HG03520 (cell line): Measurements from ENCODE around the gene SLC6A3.

ENCODE experiments used
- ATAC-seq: cut with Tn5 transposase; IDR thresholded peaks from one replicate; pipeline ENCODE4 v1.9.1; 2021; ENCODE audit warnings: mild to moderate bottlenecking, moderate library complexity; ENCODE audit not compliant: unreplicated experiment

SLC6A3 gene

DNA sequence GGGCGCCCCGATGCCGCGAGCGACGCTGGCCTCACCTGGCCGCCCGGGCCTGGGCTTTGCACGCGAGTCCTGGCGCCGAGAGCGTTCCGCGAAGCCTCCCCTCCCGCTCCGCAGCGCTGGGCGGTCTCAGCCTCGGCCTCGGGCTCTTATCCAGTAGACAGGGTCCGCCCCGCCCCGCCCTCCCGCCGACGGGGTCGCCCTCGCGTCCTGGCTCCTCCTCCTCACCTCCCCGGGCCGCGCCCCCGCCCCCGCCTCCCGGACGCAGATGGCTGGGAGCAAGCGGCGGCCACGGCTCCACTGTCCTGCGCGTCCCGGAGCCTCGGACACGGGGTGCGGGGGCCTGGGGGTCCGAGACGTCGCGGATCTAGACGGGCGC, at the start of gene SLC6A3:
Gene SLC6A3, minus strand, starts transcription at position 128 of the 376 bp plus-strand sequence. CDS start 2,243 bp downstream, outside the sequence.
- no peak for ATAC-seq

DNA sequence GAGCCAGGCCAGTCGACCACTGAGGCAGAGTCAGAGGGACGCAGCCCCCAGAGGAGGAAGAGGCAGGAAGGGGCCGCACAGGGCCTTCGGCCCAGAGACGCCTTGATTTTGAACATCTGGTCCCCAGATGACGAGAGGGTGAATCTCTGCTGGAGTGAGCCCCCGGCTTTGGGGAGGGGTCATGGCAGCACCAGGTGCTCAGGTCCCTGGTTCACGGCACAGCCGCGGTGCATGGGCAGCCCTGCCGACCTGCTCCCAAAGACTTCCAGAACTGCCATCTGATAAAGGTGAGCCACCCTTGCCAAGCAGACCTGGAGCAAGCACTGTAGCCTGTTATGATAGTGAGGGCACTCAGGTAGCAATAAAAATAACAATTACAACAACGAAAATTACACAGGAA, 48.7 kb upstream of the SLC6A3 start:
- no peak for ATAC-seq

DNA sequence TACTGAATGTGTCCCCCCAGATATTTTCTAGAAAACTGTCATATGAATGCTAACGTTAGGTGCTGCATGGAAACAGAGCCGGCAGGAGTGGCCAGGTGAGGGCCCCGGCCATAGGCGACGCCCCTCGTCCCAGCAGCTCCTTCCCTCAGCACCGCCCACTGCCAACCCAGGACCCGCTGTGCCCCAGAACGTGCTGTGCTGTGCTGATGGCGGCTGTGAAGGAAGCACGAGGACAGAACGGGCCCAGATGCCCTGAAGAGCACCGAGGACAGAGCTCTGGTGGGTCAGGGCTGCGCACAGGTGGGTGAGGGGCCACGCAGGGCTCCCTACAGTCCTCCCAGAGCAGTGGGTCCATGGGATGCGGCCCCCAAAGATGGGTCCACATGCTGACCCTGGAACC, 48.2 kb upstream of the SLC6A3 start:
- no peak for ATAC-seq

DNA sequence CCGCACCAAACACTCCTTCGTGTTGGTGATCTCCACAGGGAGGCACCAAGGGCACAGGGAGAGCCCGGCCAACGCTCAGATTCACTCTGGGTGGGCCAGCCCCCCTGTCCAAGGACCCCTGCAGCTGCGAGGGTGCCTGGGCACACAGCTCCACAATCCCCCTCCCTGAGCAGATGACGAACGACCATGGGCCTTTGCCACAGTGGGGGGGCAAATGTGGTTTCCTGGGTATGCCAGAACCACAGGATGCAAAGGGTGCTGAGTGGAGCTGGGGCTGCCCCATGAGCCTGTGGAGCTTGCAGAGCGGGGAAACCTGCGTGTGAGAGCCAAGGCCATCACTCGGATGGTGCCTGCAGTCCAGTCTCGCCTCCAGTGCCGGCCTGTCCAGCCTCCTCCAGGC, 47.5 kb upstream of the SLC6A3 start:
- no peak for ATAC-seq

GRCh38 chr5:1490376-1490775, 45.1 kb upstream of the SLC6A3 start:
- no peak for ATAC-seq

DNA sequence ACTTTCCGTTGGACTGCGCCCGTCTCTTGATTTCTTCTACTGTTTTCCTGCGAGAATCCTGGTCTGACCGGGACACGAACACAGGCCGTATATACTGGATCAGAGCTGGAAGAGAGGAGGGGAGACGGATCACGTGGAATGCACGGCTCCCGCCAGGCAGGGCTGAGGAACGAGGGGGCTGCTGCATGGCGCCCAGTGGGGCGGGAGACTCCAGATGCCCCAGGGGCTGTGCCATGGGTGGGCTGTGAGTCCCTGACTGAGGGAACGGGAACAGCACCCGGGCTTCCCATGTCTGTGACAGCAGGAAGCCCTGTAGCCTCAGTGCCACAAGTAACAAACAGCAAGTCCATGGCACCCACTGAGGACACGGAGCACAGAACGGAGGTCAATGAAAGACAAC, 44.5 kb upstream of the SLC6A3 start:
- ATAC-seq = no peak

GRCh38 chr5:1488882-1489680, 43.8 kb upstream of the SLC6A3 start:
- peak; percentile 50 for ATAC-seq

DNA sequence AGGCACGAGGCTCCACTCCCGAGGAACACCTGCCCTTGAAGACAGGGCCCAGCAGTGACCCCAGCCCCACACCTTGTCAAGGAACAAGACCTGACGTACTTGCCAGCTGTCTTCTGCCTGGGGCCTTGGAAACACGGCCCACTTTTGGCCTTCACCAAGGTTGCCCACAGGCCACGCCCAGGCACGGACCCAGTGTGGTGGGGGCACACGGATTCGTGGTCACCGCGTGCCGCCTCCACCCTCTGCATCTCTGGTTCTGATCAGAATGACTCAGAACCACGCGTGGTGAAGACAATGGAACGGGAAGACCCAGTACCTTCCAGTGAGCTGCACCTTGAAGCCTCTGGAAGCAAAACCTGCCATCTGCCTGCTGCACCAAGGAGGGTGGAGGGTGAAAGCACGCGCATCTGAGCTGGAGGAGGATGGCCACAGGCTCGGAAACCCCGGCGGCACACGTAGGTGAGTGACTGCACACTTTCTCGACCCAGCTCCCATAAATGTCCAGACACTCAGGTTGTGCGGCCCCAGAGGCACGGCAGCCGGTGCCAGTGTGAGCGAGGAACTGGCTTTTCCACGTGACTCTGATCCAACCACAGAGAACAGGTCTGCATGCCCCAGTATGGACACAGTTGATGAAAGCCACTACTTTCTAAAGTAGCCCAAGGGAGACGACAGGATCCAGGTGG, 42.0 kb upstream of the SLC6A3 start:
- ATAC-seq = no peak

- no peak for ATAC-seq
These were observed 41.0 kb upstream of the SLC6A3 start for GRCh38 chr5:1486271-1486670.

- ATAC-seq = no peak
These were observed 40.4 kb upstream of the SLC6A3 start for GRCh38 chr5:1485579-1486118.

GRCh38 chr5:1484730-1485578, 39.7 kb upstream of the SLC6A3 start:
- ATAC-seq = peak; percentile 43

GRCh38 chr5:1483856-1484729, 38.9 kb upstream of the SLC6A3 start:
- no peak for ATAC-seq

DNA sequence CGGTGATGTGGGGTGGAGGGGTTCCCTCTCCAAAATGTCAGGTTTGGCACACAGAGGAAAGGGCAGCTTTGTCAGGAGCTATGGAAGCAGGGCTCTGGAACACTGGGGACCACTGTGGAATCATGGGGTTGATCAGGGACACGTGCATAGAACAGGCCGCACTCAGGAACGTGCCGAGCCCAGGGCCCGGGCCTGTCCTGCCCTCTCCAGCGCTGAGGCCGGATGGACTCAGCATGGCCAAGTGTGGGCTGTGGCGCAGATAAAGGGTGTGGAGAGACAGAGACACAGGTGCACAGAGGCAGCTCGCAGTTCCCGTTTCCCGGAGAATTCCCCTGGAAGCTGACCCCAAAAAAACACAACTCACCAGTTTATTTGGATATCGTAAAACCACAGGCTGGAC, 37.8 kb upstream of the SLC6A3 start:
- ATAC-seq = no peak

DNA sequence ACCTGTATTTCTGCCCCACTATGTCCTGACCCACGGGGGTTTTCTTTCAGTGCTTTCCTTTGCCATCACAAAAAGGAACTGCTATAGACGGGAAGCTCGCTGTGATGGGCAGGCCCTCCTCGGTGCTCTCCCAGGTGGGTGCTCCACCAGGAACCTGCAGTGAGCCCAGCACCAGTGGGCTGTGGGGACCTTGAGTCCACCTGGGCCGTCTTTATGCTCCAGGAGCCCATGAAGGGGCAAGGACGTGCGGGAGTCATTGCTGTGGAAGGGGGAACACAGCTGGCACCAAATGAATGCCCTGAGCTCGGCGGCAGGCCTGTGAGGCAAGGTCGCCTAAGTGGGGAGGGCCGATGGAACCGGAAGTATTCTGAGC, 36.7 kb upstream of the SLC6A3 start:
- ATAC-seq = no peak

DNA sequence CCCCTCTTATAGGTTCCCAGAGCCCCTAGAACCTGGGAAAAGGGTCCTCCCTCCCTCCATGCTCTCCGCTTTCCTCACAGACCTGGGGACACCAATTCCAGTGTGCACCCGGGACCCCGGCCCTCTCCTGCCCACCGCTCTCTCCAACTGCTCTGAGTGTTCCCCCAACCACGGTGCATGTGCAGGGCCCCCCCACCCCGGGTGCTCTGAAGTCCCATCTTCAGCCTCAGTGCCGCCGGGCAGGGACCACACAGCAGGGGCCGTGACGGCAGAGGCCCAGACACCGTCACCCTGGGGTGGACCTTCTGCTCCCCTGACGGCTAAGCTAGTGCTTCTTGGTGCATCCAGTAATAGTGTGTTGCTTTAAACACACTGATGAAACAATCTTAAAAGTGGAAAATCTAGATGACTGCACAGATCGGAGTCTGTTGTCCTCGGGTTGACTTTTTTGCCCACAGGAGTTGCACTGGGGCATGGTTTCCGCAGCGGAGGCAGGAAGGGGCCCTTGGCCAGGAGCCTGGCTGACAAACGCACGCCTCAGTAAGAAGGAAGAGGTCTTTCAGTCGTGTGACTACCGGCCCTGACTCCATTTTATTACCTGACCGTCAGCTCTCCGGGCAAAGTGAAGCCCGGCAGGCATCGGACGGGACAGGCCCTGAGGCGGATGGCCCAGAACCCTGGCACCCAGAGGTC, 36.2 kb upstream of the SLC6A3 start:
- no peak for ATAC-seq

- ATAC-seq = no peak
These were observed 35.6 kb upstream of the SLC6A3 start for GRCh38 chr5:1480806-1481205.

- ATAC-seq = no peak
These were observed 35.0 kb upstream of the SLC6A3 start for GRCh38 chr5:1480217-1480616.

- no peak for ATAC-seq
These were observed 34.4 kb upstream of the SLC6A3 start for GRCh38 chr5:1479581-1480188.

DNA sequence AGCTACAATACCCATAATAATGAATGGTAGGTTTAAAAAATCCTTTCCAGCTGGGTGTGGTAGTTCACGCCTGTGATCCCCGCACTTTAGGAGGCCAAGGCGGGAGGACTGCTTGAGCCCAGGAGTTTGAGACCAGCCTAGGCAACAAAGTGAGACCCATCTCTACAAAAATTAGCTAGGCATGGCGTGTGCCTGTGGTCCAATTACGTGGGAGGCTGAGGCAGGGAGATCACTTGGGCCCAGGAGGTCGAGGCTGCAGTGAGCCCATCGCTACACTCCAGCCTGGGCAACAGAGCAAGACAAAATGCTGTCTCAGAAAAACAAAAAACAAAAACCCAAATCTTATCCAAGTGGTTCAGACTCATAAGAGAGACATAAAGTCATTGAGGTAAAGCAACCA, 33.8 kb upstream of the SLC6A3 start:
- no peak for ATAC-seq
